Type B pancreatic cell (in vitro differentiated cells): ENCODE measurements around the gene HTR1E. TPM values are rescaled to one million over a fixed set of nuclear protein-coding genes. Genes with fewer than 3 reads are reported as not detected.

Experiments
- DNase-seq: peaks from one replicate; pipeline ENCODE4 v3.0.0; 2021; ENCODE audit warnings: mixed read lengths; ENCODE audit not compliant: unreplicated experiment; ENCODE audit errors: extremely low spot score
- H3K27ac Mint-ChIP-seq: 2 replicates; pipeline ENCODE4 v1.8.0; 2021; ENCODE audit warnings: mild to moderate bottlenecking, mixed read lengths
- H3K27me3 Mint-ChIP-seq: 2 replicates; pipeline ENCODE4 v1.8.0; 2021; ENCODE audit warnings: mixed read lengths
- H3K36me3 Mint-ChIP-seq: 2 replicates; pipeline ENCODE4 v1.8.0; 2021; ENCODE audit warnings: mixed read lengths
- H3K4me1 Mint-ChIP-seq: one replicate; pipeline ENCODE4 v1.8.0; 2021; ENCODE audit warnings: mixed read lengths; ENCODE audit not compliant: unreplicated experiment
- H3K4me3 Mint-ChIP-seq: 2 replicates; pipeline ENCODE4 v1.8.0; 2021; ENCODE audit warnings: mild to moderate bottlenecking, mixed read lengths
- H3K9me3 Mint-ChIP-seq: 2 replicates; pipeline ENCODE4 v1.8.0; 2021; ENCODE audit warnings: mixed read lengths
- CTCF ChIP-seq: fragments of 200-600 bp; sonication (generic); conservative IDR thresholded peaks from 2 replicates; pipeline ENCODE4 v1.5.0; 2021; ENCODE audit warnings: antibody characterized with exemption, mild to moderate bottlenecking
- total RNA-seq: library from RNA; stranded (reverse); gene quantifications from 2 replicates; pipeline ENCODE4 v1.2.1, GENCODE V29; 2021; ENCODE audit warnings: low replicate concordance

The HTR1E gene
- total RNA-seq, 1 donor from 2014 or later, result 0.39 TPM

GRCh38 chr6:86934365-86934764 lies 3.0 kb upstream of the HTR1E start:
- Mint-ChIP-seq H3K36me3 (no peaks in the 10 kb centered on the region), H3K9me3 (no peaks in the 10 kb centered on the region), H3K27me3 (peaks cover 58% of the 10 kb centered on the region), H3K27ac (no peak overlapping the region), H3K4me3 (no peak overlapping the region), H3K4me1 (peaks cover 4% of the 10 kb centered on the region)
- DNase-seq, result no peak
- TF ChIP-seq CTCF, result no peak

GRCh38 chr6:86936834-86937218 lies 502 bp upstream of the HTR1E start:
- no peaks in the 10 kb centered on the region for H3K9me3 Mint-ChIP-seq
- no peak for TF ChIP-seq CTCF
- peaks cover 80% of the 10 kb centered on the region for H3K27me3 Mint-ChIP-seq
- H3K4me3 Mint-ChIP-seq, result peak overlapping the region; percentile 88
- peaks cover 4% of the 10 kb centered on the region for H3K4me1 Mint-ChIP-seq
- H3K36me3 Mint-ChIP-seq, result no peaks in the 10 kb centered on the region
- H3K27ac Mint-ChIP-seq, result no peak overlapping the region
- DNase-seq, result peak; percentile 71

- H3K4me3 Mint-ChIP-seq, result peak overlapping the region; percentile 88
- no peaks in the 10 kb centered on the region for H3K9me3 Mint-ChIP-seq
- no peak overlapping the region for H3K27ac Mint-ChIP-seq
- peaks cover 79% of the 10 kb centered on the region for H3K27me3 Mint-ChIP-seq
- H3K4me1 Mint-ChIP-seq, result peaks cover 4% of the 10 kb centered on the region
- no peaks in the 10 kb centered on the region for H3K36me3 Mint-ChIP-seq
- DNase-seq, result no peak
- TF ChIP-seq CTCF, result no peak
These were observed 1.5 kb downstream of the HTR1E start for GRCh38 chr6:86938814-86939213.

GRCh38 chr6:86941461-86941860 lies 4.1 kb downstream of the HTR1E start:
- Mint-ChIP-seq H3K9me3 (no peaks in the 10 kb centered on the region), H3K27ac (no peak overlapping the region), H3K4me3 (no peak overlapping the region)

GRCh38 chr6:86942769-86943516 lies 5.6 kb downstream of the HTR1E start:
- Mint-ChIP-seq H3K27ac (no peak overlapping the region), H3K9me3 (no peaks in the 10 kb centered on the region), H3K27me3 (peaks cover 41% of the 10 kb centered on the region), H3K36me3 (no peaks in the 10 kb centered on the region), H3K4me3 (no peak overlapping the region), H3K4me1 (no peaks in the 10 kb centered on the region)
- no peak for TF ChIP-seq CTCF
- no peak for DNase-seq

More at GRCh38 chr6:86941461-86941860, 4.1 kb downstream of the HTR1E start:
- DNase-seq, result no peak
- Mint-ChIP-seq H3K4me1 (peaks cover 4% of the 10 kb centered on the region), H3K27me3 (peaks cover 55% of the 10 kb centered on the region), H3K36me3 (no peaks in the 10 kb centered on the region)
- no peak for TF ChIP-seq CTCF
